Stimulated activated CD4-positive, alpha-beta T cell treated with anti-CD3 and anti-CD28 coated beads, Interleukin-15, amount 100 ng/mL, for 48 hours (primary cell): Measurements from ENCODE around the gene ADARB2.

Experiments used
- DNase-seq, 2 donors: peaks; one replicate each; pipeline ENCODE4 v3.0.0-alpha.2; 2020; ENCODE audit warnings: low read depth in 2 of 2

The ADARB2 gene

DNA sequence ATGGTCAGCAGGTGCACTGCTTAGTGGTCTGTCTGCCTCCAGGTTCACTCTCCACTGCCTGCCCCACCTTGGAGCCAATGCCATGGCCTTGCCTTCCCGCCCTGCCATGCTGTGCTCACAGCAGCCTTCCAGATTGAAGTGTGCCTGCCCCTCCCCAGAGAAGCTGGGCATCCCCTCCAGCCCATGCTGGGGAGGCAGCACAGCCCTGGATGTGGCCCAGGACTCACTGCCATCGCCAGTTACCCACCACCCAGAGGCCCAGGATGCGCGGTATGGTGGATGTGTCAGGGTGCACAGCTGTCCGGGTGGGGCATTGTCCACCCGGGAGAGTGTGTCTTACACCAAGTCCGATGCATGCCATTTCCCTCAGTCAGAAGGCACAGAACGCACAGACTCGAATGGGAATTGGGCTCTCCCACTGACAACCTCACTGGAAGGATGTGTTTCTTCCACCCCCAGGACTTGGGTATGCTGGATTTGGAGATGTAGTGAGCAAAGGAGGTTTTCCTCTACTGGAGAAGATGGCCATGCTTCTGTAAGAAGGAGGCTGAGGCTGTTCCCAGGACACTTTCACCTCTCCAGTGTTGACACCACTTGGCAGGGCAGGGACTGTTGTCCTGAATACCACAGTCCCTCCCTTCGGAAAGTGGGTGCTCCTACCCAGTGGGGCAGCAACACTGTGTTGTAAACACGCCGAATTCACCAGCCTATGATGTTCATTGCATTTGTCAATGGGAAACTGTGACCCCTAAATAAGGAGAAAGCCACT, 122.0 kb downstream of the ADARB2 start:
- DNase-seq: no peak

- no peak for DNase-seq
Measured at GRCh38 chr10:1613511-1613910, 123.8 kb downstream of the ADARB2 start.

GRCh38 chr10:1612908-1613307, 124.4 kb downstream of the ADARB2 start:
- no peak for DNase-seq

DNA sequence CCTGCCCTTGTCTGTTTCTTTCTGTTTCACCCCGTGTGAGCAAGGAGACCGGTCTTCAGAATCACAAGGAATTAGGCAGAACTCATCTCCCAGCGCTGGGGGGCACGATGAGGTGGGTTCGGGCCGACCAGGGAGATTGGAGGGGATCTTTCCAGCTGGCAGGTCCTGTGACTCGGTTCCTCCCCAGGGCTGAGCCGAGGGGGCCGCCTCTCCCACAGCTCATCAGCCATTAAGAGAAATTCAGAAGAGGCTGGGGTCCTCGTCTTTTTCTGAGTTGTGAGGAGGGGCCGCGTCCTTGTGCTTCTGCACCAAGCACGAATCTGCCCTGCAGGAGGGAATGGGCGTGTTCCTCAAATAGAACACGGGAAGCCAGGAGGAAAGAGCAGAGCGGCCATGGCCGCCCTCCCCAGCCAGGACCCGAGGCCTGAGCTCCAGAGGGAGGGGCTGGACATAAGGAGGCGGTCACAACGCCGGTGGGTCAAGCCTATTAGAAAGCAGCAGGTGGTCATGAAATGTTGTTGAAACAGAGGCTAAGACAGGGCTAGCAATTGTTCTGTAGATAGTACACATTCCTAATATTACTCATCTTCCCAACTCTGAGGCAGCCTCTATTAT, 125.3 kb downstream of the ADARB2 start:
- no peak for DNase-seq

DNA sequence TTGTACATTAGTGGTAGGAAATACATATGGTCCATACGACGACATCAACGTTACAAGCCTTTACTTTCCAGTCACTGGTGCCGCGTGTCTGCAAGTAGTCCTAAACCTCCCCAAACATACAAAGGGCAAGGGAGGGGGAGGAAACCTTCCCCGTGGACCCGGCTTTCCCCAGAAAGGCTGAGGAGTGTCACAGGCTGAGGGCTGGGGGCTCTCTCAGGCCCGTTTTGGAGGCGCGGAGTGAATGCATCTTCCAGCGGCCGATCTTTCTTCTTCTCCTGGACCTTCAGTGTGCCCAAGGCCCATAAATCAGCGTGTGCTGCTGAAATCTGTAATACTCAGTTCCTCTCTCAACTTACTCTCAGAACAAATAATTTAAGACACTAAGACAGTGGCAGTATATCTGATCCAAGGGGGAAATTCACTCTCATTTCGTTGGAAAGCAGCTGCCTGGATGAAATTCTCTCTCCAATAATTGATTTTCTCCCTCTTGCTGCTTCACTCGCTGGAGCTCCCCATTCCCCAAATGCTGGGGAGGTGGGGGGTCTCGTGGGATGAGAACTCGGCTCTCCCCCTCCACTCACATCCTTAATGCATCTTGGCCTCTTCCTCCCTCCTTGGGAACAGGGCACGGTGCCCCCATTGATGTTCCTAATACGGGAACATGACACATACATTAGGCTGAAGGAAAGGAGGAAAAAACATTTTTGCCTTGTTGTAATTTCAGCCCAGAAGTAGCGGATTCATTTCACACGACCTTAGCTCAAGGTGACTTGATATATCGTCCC, 126.1 kb downstream of the ADARB2 start:
- no peak for DNase-seq

DNA sequence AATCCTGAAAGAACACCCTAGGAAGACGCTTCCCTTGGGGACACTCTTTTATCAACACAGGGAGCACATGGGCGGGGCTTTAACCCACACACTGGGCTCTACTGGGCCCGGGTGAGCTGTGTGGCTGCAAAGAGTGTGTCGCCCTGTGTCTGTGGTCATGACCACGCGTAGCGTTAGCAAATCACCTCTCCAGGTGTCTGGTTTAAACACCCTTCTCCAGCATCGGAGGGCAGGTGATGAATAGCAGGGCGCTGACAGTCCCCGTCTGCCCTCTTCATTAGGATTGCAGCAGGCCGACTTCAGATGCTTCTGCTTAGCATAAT, 127.7 kb downstream of the ADARB2 start:
- DNase-seq: no peak

DNA sequence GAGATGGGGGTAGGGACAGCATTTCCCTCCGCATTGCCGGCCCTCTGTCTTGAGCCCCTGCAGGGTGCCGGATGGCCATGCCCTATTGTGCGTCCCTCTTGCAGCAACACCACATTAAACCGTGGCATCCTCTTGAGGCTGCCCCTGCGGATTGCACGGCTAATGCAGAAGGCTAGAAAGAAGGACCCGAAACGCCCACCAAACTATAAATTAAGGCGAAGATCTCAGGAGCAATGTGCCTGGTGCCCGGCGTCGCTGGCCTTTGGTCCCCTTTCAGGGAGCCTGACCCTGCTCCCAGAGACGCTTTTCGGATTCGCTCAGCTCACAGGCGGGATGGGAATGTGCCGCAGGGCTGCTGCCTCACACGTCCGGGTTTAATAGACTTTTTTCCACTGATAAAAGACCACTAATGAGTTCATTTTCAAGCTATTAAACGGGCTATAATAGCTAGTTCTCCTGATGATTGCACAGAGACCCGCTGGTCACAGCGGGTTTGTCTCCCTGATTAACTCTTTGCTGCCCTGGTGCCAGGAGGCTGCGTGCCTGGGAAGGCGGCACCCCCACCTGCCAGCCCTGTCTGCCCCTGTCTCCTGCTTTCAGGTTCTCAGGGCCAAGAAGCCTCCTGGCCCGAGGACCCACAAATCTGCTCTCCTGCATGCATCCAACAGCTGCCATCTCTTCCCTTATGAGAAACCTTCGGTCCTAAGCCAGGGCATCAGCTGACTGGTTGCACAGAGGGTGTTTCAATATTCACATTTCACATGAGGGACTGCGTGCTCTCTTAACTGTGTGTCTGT, 128.3 kb downstream of the ADARB2 start:
- no peak for DNase-seq

- DNase-seq: no peak
Measured at GRCh38 chr10:1608408-1608807, 128.9 kb downstream of the ADARB2 start.

DNA sequence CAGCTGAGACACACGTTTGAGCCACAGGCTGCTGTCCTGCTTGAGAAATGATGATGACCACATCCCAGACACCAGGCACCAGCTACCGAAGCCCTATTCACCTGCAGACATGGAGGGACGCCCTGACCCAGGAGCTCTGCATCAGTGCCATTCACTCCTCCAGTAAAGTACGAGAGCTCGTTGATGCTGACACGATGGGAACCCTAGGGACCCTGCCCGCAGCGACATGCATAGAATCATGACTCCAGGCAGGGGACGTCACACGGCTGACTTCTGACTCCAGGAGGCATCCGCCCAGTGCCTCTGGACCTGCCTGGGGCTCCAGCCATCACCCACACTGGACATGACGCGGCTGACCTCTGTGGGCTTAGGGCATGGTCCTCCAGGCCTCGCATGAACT, 129.9 kb downstream of the ADARB2 start:
- no peak for DNase-seq

DNA sequence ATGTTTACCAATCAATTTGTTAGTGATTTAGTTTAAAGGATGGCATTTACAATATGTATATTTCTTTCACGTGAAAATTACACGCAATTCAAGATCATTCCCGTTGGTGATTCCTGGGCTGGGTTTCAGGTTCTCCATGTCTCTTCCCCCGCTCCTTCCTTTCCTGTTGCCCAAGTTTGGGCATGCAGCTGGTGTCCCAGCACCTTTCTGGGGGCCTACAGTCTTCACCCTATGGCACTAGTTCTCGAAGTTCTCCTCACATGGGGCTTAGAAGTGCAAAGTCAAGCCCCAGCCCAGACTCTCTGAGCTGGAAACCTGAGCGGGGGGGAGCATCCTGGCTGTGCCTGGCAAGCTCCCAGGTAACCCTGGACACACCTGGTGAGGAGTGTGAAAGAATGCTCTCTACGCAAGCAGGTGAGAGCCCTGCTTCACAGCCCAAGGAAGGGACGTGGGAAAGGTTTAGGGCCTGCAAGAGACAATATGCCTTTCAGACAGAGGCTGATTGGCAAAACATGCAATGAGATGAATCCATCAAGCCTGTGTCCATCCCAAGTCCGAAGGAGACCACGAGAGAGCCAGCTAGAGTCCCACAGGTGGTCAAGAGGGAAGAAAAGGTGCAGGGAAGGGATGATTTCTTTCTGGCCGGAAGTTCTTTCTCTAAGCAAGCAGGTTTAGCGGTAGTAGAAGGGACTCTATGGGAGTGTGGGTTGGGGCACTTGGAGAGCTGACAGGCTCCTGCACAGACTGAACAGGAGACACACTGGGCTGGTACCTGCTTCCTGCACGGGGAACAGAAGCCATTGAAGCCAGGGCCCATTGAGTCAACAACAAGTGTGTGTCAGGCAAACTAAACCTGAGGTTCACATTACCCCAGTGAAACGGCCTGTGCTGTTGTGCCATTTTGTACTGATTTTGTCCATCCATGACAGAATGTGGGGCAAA, 131.1 kb downstream of the ADARB2 start:
- DNase-seq: no peak

- no peak for DNase-seq
Measured at GRCh38 chr10:1605121-1605520, 132.2 kb downstream of the ADARB2 start.

- DNase-seq: no peak
Measured at GRCh38 chr10:1604246-1604645, 133.1 kb downstream of the ADARB2 start.

- no peak for DNase-seq
Measured at GRCh38 chr10:1603181-1603580, 134.1 kb downstream of the ADARB2 start.

DNA sequence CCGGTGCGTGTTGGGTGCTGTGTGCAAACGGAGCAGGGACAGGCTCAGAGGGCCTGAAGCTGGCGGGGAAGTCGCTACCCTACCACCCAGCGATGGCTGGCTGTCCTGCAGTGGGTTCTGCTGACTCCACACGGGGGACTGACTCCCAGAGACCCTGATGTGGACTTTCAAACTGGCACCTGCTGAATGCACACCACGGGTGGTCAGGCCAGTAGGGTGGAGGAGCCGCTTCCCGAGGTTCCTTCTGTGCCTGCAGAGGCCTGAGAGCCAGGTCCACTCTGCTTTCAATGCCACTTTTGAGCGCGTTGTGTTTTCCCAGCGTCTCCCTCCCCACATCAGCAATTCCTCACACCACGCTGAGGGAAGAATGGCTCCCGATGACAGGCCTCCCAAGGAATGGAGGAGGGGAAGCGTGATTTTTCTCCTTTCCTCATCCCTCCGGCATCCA, 135.3 kb downstream of the ADARB2 start:
- DNase-seq: no peak

GRCh38 chr10:1601406-1601805, 135.9 kb downstream of the ADARB2 start:
- no peak for DNase-seq

- no peak for DNase-seq
Measured at GRCh38 chr10:1600861-1601260, 136.5 kb downstream of the ADARB2 start.

DNA sequence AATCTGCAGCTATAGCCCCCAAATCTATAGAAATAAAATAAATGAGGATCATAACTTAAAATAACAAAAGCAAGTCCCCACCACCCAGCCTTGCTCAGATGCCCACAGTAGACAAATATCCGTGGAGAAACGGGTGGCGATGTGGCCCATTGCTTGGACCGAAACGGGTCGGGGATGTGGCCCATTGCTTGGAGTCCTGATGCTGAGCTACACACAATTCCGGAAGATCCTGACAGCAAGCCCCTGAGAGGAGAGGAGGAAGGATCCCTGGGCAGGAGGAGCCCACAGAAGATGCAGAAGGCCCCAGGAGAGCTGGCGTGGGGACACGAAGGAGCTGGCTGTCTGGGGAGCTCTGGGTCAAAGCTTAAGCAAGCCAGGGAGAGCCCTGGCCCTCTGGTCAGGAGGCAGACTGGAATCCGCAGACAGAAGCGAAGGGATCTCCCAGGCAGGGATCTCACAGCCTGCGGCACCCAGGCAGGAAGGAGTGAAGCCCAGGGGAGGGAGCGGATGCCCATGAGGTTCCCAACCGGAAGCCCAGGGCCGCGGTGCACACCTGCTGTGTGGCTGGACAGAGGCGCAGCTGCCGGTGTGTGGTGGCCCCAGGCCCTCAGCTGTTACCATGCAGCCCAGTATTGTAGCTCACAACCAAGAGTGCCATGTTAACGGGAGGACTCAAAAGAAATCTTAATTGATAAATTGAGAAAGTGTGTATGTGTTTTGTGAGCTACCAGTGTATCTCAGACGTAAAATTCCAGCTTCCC, 138.8 kb downstream of the ADARB2 start:
- no peak for DNase-seq

- DNase-seq: no peak
Measured at GRCh38 chr10:1597370-1598146, 139.8 kb downstream of the ADARB2 start.

GRCh38 chr10:1596482-1597099, 140.7 kb downstream of the ADARB2 start:
- no peak for DNase-seq
